Neural crest cell (in vitro differentiated cells): Measurements from ENCODE around the gene CDH18. TPM values are rescaled to one million over a fixed set of nuclear protein-coding genes. Genes with fewer than 3 reads are reported as not detected.

Experiments used
- DNase-seq: peaks from one replicate; pipeline ENCODE4 v3.0.0; 2021; ENCODE audit warnings: low read depth, mixed read lengths, low spot score
- H3K27ac Mint-ChIP-seq: one replicate; pipeline ENCODE4 v1.8.0; 2021; ENCODE audit warnings: mild to moderate bottlenecking, mixed read lengths; ENCODE audit not compliant: unreplicated experiment
- H3K27me3 Mint-ChIP-seq: 2 replicates; pipeline ENCODE4 v1.8.0; 2021; ENCODE audit warnings: low read depth, mild to moderate bottlenecking, mixed read lengths
- H3K36me3 Mint-ChIP-seq: 2 replicates; pipeline ENCODE4 v1.8.0; 2021; ENCODE audit warnings: low read depth, mild to moderate bottlenecking, mixed read lengths
- H3K4me1 Mint-ChIP-seq: 2 replicates; pipeline ENCODE4 v1.8.0; 2021; ENCODE audit warnings: mixed read lengths
- H3K4me3 Mint-ChIP-seq: one replicate; pipeline ENCODE4 v1.8.0; 2021; ENCODE audit warnings: mild to moderate bottlenecking, mixed read lengths
- H3K9me3 Mint-ChIP-seq: 2 replicates; pipeline ENCODE4 v1.8.0; 2021; ENCODE audit warnings: mixed read lengths
- total RNA-seq: library from RNA; stranded (reverse); gene quantifications from 2 replicates; pipeline ENCODE4 v1.2.1, GENCODE V29; 2021
- TF ChIP-seq, protein P1 (sequence below): fragments of 200-600 bp; sonication (generic); conservative IDR thresholded peaks from 2 replicates; pipeline ENCODE4 v1.5.0; 2021; ENCODE audit warnings: antibody characterized with exemption, mild to moderate bottlenecking

CDH18 gene
- total RNA-seq, 1 donor from 2014 or later, result 2.2 TPM

DNA sequence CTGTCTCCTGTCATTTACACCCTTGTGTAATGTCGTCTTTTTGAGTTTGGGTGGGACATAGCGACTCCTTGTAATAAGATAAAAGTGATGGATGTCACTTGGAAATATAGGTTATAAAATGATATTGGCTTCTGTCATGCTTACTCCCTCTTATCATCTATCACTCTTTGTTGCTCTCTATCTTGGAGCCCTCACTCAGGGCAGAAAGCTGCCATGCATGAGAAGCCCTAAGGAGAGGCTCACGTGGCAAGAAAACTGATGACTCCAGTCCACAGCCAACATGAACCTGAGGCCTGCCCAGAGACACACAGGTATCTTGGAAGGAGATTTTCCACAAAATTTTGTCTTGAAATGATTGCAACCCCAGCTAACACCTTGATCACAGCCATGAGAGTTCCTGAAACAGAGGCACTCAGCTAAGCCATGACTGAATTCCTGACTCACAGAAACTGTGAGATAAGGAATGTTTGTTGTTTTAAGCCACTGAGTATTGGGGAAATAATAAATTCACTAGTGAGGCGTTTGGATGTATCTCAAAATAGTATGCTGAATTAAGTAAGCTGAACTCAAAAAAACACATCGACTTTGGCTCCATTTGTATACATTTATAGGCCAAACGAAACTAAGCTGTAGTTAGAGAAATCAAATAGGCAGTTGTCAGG, 216.7 kb downstream of the CDH18 start:
- Mint-ChIP-seq H3K36me3 (no peaks in the 10 kb centered on the region), H3K4me1 (peaks cover 4% of the 10 kb centered on the region), H3K27me3 (no peaks in the 10 kb centered on the region), H3K4me3 (no peak overlapping the region), H3K9me3 (no peaks in the 10 kb centered on the region), H3K27ac (no peak overlapping the region)
- TF ChIP-seq, protein P1, sequence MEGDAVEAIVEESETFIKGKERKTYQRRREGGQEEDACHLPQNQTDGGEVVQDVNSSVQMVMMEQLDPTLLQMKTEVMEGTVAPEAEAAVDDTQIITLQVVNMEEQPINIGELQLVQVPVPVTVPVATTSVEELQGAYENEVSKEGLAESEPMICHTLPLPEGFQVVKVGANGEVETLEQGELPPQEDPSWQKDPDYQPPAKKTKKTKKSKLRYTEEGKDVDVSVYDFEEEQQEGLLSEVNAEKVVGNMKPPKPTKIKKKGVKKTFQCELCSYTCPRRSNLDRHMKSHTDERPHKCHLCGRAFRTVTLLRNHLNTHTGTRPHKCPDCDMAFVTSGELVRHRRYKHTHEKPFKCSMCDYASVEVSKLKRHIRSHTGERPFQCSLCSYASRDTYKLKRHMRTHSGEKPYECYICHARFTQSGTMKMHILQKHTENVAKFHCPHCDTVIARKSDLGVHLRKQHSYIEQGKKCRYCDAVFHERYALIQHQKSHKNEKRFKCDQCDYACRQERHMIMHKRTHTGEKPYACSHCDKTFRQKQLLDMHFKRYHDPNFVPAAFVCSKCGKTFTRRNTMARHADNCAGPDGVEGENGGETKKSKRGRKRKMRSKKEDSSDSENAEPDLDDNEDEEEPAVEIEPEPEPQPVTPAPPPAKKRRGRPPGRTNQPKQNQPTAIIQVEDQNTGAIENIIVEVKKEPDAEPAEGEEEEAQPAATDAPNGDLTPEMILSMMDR, result no peak
- DNase-seq, result no peak

DNA sequence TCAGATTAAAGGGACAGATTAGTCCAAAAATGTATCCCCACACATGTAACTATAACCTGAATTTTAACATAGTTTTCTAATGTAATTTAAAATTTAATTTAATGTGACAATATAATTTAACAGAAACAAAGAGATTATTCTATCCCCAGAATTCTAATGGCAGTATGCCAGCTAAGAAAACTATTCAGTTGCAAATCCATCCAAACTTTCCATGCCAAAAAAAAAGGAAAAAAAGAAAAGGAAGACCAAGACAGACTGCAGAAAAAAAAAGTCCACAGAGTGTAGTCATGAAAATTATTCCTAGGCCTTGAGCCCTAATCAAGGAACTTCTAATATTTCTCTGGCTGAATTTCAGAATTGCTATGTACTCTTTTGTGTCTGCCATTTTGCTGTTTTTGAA, 217.6 kb downstream of the CDH18 start:
- H3K27ac Mint-ChIP-seq, result no peak overlapping the region

DNA sequence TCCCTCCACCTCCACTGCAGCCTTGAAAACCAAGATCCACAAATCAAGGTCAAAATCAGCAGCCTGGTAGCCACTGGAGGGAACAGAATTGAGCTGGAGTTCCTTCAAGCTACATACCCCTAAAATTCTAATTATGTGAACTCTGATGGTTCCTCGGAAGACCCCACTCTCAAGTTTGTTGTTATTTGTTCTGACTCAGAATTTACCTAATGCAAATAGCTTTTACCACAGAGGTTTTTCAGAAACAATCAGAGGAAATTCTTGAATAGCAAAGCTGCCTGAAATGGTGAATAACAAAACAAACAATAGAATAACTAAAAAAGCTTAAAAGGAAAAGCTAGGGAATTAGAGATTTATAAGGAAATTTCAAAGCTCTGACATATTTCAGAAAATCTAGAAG, 220.0 kb downstream of the CDH18 start:
- Mint-ChIP-seq H3K9me3 (no peaks in the 10 kb centered on the region), H3K4me3 (no peak overlapping the region), H3K4me1 (peaks cover 6% of the 10 kb centered on the region), H3K27me3 (no peaks in the 10 kb centered on the region), H3K36me3 (peaks cover 3% of the 10 kb centered on the region), H3K27ac (no peak overlapping the region)
- TF ChIP-seq, protein P1, result no peak
- no peak for DNase-seq

More for the DNA sequence above, 217.6 kb downstream of the CDH18 start:
- Mint-ChIP-seq H3K4me1 (peaks cover 6% of the 10 kb centered on the region), H3K9me3 (no peaks in the 10 kb centered on the region), H3K4me3 (no peak overlapping the region), H3K36me3 (no peaks in the 10 kb centered on the region), H3K27me3 (no peaks in the 10 kb centered on the region)
- TF ChIP-seq, protein P1, result no peak
- DNase-seq, result no peak

DNA sequence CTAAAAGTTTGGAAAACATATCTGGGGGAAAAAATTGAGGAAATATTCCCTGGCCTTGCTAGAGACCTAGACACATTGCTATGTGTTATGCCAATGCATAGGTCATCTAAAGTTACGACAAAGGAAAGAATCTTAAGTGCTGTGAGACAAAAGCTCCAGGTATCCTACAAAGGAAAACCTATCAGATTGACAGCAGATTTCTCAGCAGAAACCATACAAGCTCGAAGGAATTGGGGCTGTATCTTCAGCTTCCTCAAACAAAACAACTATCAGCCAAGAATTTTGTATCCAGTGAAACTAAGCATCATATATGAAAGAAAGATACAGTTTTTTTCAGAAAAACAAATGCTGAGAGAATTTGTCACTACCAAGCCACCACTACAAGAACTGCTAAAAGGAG, 234.4 kb downstream of the CDH18 start:
- no peaks in the 10 kb centered on the region for H3K36me3 Mint-ChIP-seq
- H3K9me3 Mint-ChIP-seq, result peaks cover 13% of the 10 kb centered on the region
- TF ChIP-seq, protein P1, result no peak
- H3K4me3 Mint-ChIP-seq, result no peak overlapping the region
- H3K27ac Mint-ChIP-seq, result no peak overlapping the region
- no peaks in the 10 kb centered on the region for H3K27me3 Mint-ChIP-seq
- DNase-seq, result no peak
- no peaks in the 10 kb centered on the region for H3K4me1 Mint-ChIP-seq

DNA sequence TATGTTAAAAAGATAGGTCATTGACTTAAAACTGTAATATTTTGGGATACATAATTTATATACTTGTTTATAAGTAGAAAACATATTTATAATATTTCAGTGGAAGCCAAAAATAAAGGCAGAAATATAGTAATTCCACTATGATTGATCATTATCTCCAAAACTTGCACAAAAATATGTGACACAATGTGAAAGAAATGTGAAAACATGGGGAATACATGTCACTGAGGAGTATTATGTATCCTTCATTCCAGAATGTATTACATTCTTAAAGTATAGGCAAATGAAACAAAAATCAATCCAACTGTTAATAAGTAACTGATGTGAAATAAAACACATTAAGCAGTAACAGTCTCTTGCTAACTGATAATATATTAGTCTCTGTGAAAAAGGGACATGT, 236.7 kb downstream of the CDH18 start:
- no peak overlapping the region for H3K4me3 Mint-ChIP-seq
- H3K27ac Mint-ChIP-seq, result no peak overlapping the region
- no peaks in the 10 kb centered on the region for H3K36me3 Mint-ChIP-seq
- no peak for DNase-seq
- no peaks in the 10 kb centered on the region for H3K27me3 Mint-ChIP-seq
- peaks cover 13% of the 10 kb centered on the region for H3K9me3 Mint-ChIP-seq
- H3K4me1 Mint-ChIP-seq, result no peaks in the 10 kb centered on the region
- TF ChIP-seq, protein P1, result no peak
